B cell (primary cell): ENCODE results near the gene NXNL2. TPM values are rescaled to one million over a fixed set of nuclear protein-coding genes. Genes with fewer than 3 reads are reported as not detected.

Experiments
- ATAC-seq: fragments of 200-7000 bp; cut with Tn5 transposase; one replicate; pipeline ENCODE4 v1.10.0; 2021; ENCODE audit warnings: low read depth, mild to moderate bottlenecking, moderate number of reproducible peaks, moderate library complexity
- CTCF ChIA-PET: fragments of 350-600 bp; sonication (Branson Sonifier 250); formaldehyde crosslinking; loops from one replicate; lab custom pipeline; 2021; ENCODE audit warnings: antibody characterized with exemption, inconsistent platforms; lab: Charles Lee
- POLR2A ChIA-PET: fragments of 350-600 bp; sonication (Branson Sonifier 250); formaldehyde crosslinking; loops from one replicate; lab custom pipeline; 2021; ENCODE audit warnings: antibody characterized with exemption; lab: Charles Lee
- DNase-seq: peaks from one replicate; pipeline ENCODE4 v3.0.0; 2013
- H2AFZ ChIP-seq: 2 replicates; pipeline ENCODE4 v1.6.1; 2012; ENCODE audit warnings: mild to moderate bottlenecking, low read depth, low read length; ENCODE audit not compliant: insufficient read depth, poor library complexity, severe bottlenecking
- H3K27ac ChIP-seq, 2 donors: 1 replicate in 1 of 2; 2 replicates in 1 of 2; pipeline ENCODE4 v1.5.1; 2012 to 2013; ENCODE audit warnings: low read length in 2 of 2, mild to moderate bottlenecking in 2 of 2, moderate library complexity in 1 of 2
- H3K27me3 ChIP-seq, 4 experiments: fragments of 200-600 bp in 1 of 4; sonication (generic) in 1 of 4; replicated peaks in 1 of 4; 1 replicate in 2 of 4; 2 replicates in 2 of 4; pipeline versions ENCODE4 v1.6.1 to v1.7.0; 2013 to 2016; ENCODE audit warnings: low read length in 3 of 4, mild to moderate bottlenecking in 2 of 4, mixed read lengths in 1 of 4, moderate library complexity in 1 of 4; ENCODE audit not compliant: insufficient read depth in 4 of 4, control insufficient read depth in 3 of 4; ENCODE audit errors: control extremely low read depth in 1 of 4
- H3K36me3 ChIP-seq, 2 experiments: replicated peaks in 1 of 2; 1 replicate in 1 of 2; 2 replicates in 1 of 2; pipeline versions ENCODE4 v1.6.1 to v1.7.1; 2013; ENCODE audit warnings: low read length in 1 of 2; ENCODE audit not compliant: insufficient read depth in 2 of 2, control insufficient read depth in 1 of 2; ENCODE audit errors: control extremely low read depth in 1 of 2, extremely low read depth in 1 of 2
- H3K4me1 ChIP-seq, 2 donors: fragments of 200-600 bp in 1 of 2; sonication (generic) in 1 of 2; 1 replicate in 1 of 2; 2 replicates in 1 of 2; pipeline versions ENCODE4 v1.5.1 to v1.6.1; 2013 to 2017; ENCODE audit warnings: low read length in 2 of 2; ENCODE audit not compliant: control insufficient read depth in 2 of 2, insufficient read depth in 2 of 2
- H3K4me2 ChIP-seq: replicated peaks from 2 replicates; pipeline ENCODE3; 2012; ENCODE audit warnings: mild to moderate bottlenecking, low read depth, low read length; ENCODE audit not compliant: poor library complexity, severe bottlenecking
- H3K4me3 ChIP-seq, 5 experiments: fragments of 200-600 bp in 1 of 5; sonication (generic) in 1 of 5; 1 replicate in 3 of 5; 2 replicates in 2 of 5; pipeline versions ENCODE4 v1.5.1 to v1.7.0; 2011 to 2016; ENCODE audit warnings: low read length in 4 of 5, mild to moderate bottlenecking in 4 of 5, low read depth in 2 of 5, control low read depth in 1 of 5, moderate library complexity in 1 of 5; ENCODE audit not compliant: insufficient read depth in 1 of 5; ENCODE audit errors: control extremely low read depth in 1 of 5, extremely low read depth in 1 of 5
- H3K79me2 ChIP-seq: fragments of 200-600 bp; sonication (generic); one replicate; pipeline ENCODE4 v1.6.0; 2016; ENCODE audit warnings: low read length; ENCODE audit not compliant: control insufficient read depth, insufficient read depth
- H3K9ac ChIP-seq: fragments of 200-600 bp; sonication (generic); 2 replicates; pipeline ENCODE4 v1.6.1; 2017; ENCODE audit warnings: mild to moderate bottlenecking, low read length, moderate library complexity
- H3K9me3 ChIP-seq, 3 donors: one replicate each; pipeline versions ENCODE4 v1.6.1 to v1.7.1; 2013; ENCODE audit warnings: low read length in 2 of 3; ENCODE audit not compliant: control insufficient read depth in 2 of 3, insufficient read depth in 1 of 3; ENCODE audit errors: control extremely low read depth in 1 of 3
- H4K20me1 ChIP-seq: 2 replicates; pipeline ENCODE4 v1.6.0; 2012; ENCODE audit warnings: mild to moderate bottlenecking, low read length; ENCODE audit not compliant: insufficient read depth, control insufficient read depth, poor library complexity, severe bottlenecking
- H3K27ac Mint-ChIP-seq: one replicate; pipeline ENCODE4 v1.8.0; 2021; ENCODE audit warnings: mixed read lengths
- H3K27me3 Mint-ChIP-seq: one replicate; pipeline ENCODE4 v1.8.0; 2021; ENCODE audit warnings: mixed read lengths
- H3K4me1 Mint-ChIP-seq: one replicate; pipeline ENCODE4 v1.8.0; 2021; ENCODE audit warnings: mixed read lengths
- H3K4me3 Mint-ChIP-seq: one replicate; pipeline ENCODE4 v1.8.0; 2021; ENCODE audit warnings: mixed read lengths
- H3K9me3 Mint-ChIP-seq: one replicate; pipeline ENCODE4 v1.8.0; 2022; ENCODE audit warnings: mixed read lengths; ENCODE audit not compliant: insufficient read depth
- EZH2 ChIP-seq: IDR thresholded peaks from 2 replicates; pipeline ENCODE4 v1.6.1; 2012; ENCODE audit warnings: borderline replicate concordance, low read depth, mild to moderate bottlenecking, moderate library complexity, low read length; ENCODE audit not compliant: insufficient read depth, poor library complexity, severe bottlenecking
- WGBS: methylation state at CpG from one replicate; pipeline ENCODE4 v1.1.5; 2013; ENCODE audit warnings: missing lambda C conversion rate; ENCODE audit not compliant: insufficient coverage; 5-methylcytosine and 5-hydroxymethylcytosine counted together
- intact Hi-C: fragments of 100-400 bp; cut with micrococcal nuclease; formaldehyde crosslinking; loops from one replicate; pipeline ENCODE4 v1.10.0; 2022
- polyA plus RNA-seq: library from polyadenylated mRNA; depleted of rRNA; stranded (reverse); fragments of >200 nt; gene quantifications from 2 replicates; pipeline ENCODE4 v1.2.3, GENCODE V29; 2012
- total RNA-seq, 2 donors: library from RNA; stranded (reverse); fragments of 120-200 nt in 1 of 2; gene quantifications; 1 replicate in 1 of 2; 2 replicates in 1 of 2; pipeline versions ENCODE4 v1.2.3 to v1.2.4, GENCODE V29; 2013 to 2022
- TF ChIP-seq, protein P1 (sequence below): fragments of 200-600 bp; IDR thresholded peaks from one replicate; pipeline ENCODE4 v1.8.0; 2022; ENCODE audit warnings: antibody characterized with exemption, mild to moderate bottlenecking

The NXNL2 gene
- total and polyA plus RNA-seq, 2 donors (not counting 1 experiment from before 2014, with no cell fraction given) = not detected

DNA sequence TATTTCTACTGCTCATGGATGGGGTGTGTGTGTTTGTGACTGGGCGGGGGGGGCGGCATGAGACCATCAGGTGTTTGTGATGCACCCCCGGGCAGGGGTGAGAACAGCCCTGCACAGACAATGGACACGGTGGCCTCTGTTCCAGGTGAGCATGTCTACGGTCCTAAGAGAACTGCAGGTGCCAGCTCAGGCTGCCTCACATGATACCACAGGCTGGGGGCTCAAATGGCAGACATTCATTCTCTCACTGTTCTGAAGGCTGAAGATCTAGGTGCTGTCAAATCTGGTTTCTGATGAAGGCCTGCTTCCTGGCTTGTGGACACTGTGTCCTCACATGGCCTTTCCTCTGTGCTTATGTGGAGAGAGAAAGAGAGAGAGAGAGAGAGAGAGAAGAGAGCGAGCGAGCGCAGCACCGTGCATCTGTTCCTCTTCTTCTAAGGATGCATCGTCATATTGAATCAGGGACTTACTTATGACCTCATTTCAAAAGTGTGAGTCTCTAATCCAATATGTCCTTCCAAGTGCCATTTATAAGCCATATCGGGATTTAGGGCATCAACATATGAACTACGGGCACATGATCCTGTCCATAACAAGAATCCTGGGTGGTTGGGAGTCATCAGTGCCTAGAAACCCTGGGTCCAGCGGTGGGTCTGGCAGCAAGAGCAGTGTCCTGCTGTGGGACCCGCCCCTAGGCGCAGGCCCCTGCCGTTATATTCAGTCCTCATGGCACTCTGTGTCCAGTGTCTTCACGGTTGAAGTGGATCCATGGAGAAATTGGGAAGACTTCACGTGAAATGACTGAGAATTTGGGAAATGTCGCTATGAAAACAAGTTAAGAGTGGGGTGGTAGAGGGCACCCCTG, 42.5 kb downstream of the NXNL2 start:
- WGBS = 88% methylated on average over 18 of the region's 19 CpGs
- Histone ChIP-seq H3K36me3 (no peaks in the 10 kb centered on the region), H3K27me3 (no peaks in the 10 kb centered on the region), H4K20me1 (no peaks in the 10 kb centered on the region), H2AFZ (no peak overlapping the region), H3K4me3 (no peak overlapping the region), H3K4me2 (no peak overlapping the region), H3K79me2 (no peaks in the 10 kb centered on the region), H3K4me1 (peaks cover 4 to 6% of the 10 kb centered on the region in 2 donors), H3K27ac (no peak overlapping the region), H3K9ac (no peak overlapping the region), H3K9me3 (peaks cover 0 to 4% (median 0%) of the 10 kb centered on the region in 3 donors)
- ChIA-PET POLR2A (no interaction called here), CTCF (interaction anchor here (1.4 to 1.9 kb wide), 2 partner anchors 626 to 627 kb away, joined by 5 to 8 read pairs; no protein-coding TSS in a partner anchor)
- intact Hi-C loops = loop anchor here (5.0 kb wide), 1 partner anchor 900 kb away; no protein-coding TSS in a partner anchor
- Mint-ChIP-seq H3K27ac (no peak overlapping the region), H3K4me3 (no peak overlapping the region), H3K27me3 (peaks cover 21% of the 10 kb centered on the region), H3K4me1 (peaks cover 4% of the 10 kb centered on the region), H3K9me3 (no peaks in the 10 kb centered on the region)
- TF ChIP-seq, protein P1, sequence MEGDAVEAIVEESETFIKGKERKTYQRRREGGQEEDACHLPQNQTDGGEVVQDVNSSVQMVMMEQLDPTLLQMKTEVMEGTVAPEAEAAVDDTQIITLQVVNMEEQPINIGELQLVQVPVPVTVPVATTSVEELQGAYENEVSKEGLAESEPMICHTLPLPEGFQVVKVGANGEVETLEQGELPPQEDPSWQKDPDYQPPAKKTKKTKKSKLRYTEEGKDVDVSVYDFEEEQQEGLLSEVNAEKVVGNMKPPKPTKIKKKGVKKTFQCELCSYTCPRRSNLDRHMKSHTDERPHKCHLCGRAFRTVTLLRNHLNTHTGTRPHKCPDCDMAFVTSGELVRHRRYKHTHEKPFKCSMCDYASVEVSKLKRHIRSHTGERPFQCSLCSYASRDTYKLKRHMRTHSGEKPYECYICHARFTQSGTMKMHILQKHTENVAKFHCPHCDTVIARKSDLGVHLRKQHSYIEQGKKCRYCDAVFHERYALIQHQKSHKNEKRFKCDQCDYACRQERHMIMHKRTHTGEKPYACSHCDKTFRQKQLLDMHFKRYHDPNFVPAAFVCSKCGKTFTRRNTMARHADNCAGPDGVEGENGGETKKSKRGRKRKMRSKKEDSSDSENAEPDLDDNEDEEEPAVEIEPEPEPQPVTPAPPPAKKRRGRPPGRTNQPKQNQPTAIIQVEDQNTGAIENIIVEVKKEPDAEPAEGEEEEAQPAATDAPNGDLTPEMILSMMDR = no peak
- no peak for TF ChIP-seq EZH2
- ATAC-seq (no peak), DNase-seq (no peak)
